ENCODE results near the gene FKBP4.
A peak's percentile ranks its signal among the peaks of the same experiment; 100 is the strongest.

Gene FKBP4

DNA sequence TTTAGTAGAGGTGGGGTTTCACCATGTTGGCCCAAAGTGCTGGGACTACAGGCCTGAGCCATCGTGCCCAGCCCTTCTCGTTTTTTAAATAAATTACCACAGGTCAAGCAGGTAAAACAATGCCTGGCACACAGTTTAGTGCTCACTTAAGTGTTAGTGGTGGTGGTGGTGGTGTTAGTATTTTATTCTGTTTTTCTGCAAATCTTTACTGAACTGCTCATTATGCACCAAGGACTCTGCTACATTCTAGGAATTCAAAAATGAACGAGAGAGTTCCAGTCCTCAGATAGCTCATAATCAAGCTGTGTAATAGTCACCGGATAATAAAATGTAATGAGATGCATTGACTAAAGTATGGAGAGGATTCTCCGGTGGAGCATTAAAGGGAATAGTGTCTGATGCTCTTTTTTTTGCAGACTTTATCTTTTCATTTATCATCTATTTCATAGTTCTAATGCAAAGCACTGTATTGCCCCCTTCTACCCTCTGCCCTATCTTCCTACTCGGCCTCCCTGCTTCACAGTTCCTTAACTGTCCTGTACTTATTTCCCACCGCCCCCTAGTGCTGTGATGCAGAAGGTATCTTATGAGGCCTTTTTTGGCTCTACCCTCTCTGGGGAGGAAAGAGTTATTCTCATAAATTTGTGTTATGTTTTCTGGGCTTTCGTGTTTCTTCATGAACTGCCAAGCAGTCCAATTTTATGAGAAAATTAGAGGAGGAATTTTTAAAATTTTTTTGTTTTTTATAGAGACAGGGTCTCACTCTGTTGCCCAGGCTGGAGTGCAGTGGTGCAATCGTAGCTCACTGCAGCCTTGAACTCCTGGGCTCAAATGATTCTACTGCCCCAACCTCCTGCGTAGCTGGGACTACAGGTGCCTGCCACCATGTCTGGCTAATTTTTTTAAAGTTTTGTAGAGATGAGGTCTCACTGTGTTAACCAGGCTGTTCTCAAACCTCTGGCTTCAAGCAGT, 18.7 kb downstream of the FKBP4 start:
- DNase-seq: peak; percentile 78

DNA sequence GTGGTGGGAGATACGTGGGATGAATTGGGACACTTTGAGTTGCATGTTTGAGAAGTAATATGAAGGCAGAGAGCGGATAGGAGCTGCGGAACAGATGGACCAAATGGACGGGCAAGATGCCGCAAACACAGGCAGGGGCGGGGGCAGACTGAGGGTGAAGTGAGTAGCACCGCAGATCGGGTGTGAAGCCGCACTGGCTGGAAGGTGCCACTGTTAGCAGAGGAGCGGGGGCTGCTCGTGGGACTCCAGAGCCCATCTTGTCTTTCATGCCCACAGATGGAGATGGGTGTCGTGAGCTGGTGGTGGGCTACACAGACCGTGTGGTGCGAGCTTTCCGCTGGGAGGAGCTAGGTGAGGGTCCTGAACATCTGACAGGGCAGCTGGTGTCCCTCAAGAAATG, 25.0 kb downstream of the FKBP4 start:
- no peak for DNase-seq

DNA sequence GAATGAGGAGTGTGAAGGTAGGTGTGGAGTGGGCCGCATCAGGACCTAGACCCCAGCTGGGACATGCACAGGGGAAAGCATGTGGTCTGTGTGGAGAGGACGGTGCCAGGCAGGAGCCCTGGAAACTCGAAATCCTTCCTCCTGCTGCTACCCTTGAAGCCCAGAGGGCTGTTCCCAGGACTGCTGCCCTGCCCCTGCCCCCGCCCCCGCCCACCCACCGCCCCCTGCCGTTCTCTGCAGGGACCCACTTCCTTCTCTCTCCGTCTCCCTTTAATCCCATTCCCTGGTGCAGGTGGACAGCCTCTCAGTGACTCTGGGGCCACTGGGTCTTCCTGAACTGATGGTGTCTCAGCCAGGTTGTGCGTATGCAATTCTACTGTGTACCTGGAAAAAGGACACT, 25.7 kb downstream of the FKBP4 start:
- DNase-seq: no peak

DNA sequence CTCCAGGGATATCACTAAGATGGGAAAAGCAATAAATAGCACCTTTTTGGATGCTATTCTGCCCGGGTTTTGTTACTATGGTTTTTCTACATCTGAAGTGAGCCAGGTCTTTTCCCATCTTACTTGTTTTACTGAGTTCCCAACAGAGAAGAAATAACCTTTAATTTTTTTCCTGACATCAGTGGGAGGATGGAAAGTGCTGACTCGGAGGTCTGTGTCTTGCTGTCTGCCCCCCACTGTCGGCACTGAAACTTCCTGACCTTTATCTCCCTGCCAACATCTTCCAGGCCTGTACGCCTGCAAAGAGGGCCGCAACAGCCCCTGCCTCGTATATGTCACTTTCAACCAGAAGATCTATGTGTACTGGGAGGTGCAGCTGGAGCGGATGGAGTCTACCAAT, 28.7 kb downstream of the FKBP4 start:
- DNase-seq: no peak

DNA sequence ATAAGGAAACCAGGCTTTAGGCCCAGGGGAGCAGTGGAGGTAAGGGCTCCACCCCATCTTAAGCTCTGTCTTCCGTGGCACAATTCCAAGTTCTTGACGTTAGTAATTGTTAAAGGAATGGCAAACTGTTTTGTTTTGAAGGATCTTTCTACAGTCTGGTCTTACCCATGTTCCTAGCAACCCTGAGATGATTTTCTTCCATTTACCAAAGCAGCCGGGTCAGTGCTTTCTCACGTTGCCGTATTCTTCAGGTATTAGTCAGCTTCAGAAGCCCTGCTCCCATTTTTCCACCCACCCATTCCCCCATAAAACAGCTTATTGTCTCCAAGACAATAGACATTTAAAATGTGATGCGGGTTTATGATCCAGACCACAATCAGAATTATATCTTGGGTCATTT, 29.8 kb downstream of the FKBP4 start:
- DNase-seq: no peak

DNA sequence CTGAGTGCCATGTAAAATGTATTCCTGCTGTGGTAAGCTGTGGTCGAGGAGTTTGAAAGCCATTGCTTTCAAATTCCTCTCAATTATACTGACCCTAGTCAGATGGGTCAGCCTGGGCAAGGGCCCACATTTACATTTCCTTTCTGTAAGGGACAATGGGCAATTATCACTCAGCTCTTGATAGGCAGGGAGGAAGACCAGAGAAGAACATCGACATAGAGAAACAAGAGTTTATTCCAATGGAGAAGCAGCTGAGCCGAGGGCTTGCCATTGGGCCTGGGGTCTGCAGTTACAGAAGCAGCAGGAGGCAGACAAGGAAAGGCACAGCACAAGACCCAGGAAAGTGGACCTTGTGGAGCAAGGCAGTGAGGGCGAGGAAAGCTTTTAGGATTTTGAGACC, 30.4 kb downstream of the FKBP4 start:
- DNase-seq: no peak

DNA sequence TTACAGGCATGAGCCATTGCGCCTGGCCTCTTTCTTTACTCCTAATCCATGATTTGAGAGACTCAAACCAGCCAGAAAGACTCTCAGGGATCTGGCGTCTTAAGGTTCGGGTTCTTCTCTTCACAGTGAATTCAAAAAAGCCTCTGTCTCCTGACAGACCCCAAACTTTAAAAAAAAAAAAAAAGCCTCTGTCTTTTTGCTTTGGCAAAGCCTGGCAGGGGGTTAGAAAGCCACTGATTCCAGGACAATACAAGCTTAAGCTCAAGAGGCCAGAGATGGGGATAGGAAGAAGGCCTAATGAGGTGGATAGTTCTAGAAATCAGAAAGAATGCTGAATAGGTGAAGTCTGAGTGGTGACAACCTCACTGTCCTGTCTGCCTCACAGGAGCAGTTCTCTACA, 31.3 kb downstream of the FKBP4 start:
- DNase-seq: no peak

DNA sequence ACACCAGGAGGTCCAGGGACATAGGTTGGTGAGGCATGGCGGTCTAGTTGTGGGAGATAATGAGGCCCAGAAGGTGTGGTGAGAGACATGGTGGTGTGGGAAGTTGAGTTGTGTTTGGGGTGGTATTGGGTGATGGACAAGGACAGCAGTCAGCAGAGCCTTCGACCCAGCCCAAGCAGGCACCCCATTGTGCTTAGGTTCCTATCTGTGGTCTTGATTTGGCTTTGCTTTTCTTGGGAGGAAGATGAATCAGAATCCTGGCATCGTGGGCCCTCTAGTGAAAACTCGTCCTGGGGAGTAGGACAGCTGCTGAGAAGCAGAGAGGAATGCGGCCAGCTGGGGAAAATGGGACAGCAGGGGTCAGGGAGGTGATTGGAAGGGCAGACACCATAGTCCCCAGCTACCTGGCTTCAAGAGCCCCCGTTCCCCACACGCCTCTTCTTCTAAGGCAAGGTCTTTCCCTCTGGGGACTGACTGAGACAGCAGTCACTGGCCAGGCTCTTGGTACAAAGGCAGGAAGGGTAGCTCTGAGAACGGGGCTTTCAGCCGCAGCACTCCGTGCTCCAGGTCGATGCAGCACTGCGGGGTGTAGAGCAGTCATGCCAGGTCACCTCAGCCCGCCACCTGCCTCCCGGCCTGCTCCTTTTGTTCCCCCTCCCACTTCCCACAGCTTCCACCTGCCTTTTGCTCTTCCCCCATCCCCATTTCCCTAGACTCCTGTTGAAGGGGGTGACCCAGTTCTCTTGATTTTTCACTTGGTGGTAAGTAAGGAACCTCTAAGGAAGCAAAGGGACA, 32.1 kb downstream of the FKBP4 start:
- DNase-seq: no peak

DNA sequence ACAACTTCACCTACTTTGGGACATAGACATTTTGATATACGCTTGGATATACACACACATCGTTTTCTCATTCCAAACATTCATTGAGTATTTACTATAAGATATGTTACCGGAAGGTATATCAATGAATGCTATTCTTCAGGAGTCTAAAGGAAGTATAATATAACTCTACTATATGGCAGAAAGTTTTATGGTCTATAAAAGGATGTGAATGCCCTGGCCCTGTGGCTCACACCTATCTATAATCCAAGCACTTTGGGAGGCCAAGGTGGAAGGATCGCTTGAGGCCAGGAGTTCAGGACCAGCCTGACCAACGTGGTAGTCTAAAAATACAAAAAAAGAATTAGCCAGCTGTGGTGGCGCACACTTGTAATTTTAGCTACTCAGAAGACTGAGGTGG, 34.5 kb downstream of the FKBP4 start:
- no peak for DNase-seq

DNA sequence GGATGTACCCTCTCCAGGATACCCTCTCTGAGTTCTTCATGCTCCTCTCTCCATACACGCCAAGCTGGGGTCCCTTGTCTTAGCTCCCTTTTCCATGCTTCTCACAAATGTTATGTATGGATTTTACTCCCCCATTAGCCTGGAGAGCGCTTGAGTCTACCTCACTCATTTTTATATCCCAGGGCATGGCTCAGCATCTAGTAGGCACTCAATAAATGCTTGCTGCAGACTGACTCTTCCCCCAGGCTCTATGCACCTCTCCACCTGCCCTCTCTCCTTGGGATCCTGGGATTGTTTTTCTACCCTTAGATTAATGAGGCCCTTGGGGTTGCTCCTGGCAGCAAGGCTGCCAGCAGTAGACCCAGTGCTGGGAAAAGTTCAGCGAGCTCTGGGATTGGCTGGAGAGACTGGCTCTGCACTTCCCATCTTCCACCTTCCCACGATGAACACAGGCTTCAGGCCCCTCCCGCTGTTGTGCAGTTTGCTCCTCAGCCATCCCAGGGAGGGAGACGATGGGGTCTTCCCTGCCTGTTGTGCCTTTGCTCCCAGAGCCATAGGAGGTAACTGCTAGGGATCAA, 37.9 kb downstream of the FKBP4 start:
- no peak for DNase-seq

DNA sequence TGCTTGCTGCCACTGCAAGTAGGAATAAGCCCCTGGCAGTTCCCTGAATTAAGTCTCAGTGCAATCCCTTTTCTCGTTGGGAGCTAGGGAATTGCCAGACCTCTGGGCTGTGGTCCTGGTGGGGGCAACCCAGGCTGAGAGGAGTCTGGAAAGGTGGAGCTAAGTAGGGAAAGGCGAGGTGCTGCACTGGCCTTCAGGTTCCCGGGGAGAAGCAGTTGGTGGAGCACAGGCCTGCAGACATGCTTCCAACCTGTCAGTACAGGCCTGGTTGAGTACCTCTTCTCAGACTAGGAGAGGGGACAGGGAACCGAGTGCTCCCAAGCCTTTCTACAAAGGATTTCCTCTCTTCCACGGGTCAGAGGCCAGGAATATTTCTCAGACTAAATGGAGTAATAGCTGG, 38.6 kb downstream of the FKBP4 start:
- no peak for DNase-seq

DNA sequence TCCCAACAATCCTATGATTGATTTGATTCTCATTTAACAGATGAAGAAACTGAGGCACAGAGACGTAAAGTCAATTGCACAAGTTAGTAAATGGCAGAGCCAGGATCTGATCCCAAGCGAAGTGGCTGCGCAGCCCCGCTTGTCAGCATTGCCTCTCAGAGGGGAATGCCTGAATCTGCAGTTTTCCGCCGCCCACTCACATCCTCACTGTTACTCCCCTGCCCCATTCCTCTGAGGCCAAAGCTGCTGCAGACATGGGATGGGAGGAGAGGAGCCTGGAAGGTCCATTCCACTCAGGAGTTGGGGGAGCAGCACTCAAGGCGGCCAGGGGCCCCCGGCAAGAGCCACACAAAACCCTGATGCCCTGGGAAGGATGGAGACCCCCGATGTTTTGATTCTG, 39.0 kb downstream of the FKBP4 start:
- no peak for DNase-seq

DNA sequence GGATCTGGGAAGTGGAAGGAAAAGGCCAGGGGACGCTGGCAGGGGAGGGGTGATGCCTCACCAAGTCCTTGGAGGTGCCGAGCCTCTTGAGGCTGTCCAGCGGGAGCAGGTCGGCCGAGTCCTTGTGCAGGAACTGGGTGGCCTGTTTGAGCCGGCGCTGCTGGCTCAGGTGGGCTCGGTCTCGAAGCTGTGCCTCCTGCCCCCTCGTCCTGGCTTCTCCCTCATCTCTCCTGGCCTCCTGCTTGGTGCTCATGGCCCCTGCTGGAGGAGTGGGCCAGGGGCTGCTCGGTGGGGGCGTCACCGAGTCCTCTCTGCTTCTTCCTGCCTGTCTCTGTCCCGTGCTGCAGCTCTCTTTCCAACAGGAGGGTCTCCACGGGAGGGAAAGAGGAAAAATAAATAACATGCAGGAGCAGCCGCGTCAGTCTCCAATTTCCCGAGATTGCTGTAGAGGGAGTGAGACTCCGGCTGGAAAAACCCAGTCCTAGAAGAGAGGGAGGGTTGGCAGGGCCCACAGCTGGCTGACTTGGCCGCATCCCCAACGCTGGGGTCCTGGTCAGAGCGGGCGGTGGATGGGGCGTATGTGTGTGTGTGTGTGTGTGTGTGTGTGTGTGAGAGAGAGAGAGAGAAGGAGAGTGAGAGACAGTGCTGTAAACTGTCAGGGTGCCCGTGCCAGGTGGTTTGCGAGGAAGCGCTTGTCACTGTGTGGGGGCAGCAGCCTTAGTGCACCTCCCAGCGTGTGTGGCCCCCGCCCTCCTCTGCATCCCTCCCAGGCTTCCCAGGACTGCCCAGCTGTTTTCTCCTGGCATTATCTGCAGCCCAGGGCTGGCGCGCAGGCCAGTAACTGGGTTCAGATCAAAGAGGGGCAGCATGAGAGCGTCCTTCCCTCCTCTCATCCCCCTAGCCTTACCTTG, 40.1 kb downstream of the FKBP4 start, which contains the start of gene NRIP2:
Gene NRIP2 (minus strand): TSS at position 455 of the 911 bp plus-strand sequence. CDS start 52 bp downstream, at position 403.
- peak; percentile 58 for DNase-seq

DNA sequence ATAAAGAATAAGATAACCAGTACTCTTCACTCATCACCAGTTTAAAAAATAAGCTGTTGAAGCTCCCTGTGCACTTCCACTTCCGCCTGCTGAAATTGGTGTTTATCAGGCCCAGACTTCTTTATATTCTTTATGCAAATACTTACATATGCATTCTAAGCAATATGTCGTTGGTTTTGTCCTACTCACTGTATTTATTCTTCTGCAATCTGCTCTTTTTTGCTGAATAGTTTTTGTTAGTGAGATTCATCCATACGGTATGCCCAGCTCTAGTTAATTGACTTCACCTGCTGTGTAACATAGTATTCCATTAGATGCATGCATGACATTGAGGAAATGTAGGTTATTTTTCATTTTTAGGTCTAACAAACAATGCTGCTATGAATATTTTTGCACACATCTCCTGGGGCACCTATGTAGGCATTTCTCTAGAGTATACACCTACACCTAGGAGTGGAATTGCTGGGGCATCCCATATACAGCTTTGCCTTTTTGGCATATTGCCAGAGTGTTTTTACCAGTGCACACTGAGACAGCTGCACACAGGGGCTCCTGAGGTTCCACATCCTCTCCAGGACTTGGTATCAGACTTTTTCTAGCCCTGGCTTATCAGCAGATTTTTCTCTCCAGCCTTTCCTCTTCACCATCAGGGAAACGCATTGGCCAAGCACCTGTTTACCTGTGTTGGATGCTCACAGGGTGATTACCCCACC, 41.1 kb downstream of the FKBP4 start:
- DNase-seq: no peak

DNA sequence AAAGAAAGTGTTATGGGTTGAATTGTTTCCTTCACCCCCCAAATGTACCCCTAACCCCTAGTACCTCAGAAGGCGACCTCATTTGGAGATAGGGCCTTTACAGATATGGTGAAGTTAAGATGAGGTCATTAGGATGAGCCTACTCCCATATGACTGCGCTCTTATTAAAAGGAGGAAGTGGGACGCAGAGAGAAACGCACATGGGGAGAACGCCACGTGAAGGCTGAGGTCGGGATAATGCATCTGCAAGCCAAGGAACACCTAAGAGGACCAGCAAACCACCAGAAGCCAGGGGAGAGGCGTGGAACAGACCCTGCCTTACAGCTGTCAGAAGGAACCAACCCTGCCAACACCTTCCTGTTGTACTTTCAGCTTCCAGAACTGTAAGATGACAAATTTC, 41.8 kb downstream of the FKBP4 start:
- no peak for DNase-seq

DNA sequence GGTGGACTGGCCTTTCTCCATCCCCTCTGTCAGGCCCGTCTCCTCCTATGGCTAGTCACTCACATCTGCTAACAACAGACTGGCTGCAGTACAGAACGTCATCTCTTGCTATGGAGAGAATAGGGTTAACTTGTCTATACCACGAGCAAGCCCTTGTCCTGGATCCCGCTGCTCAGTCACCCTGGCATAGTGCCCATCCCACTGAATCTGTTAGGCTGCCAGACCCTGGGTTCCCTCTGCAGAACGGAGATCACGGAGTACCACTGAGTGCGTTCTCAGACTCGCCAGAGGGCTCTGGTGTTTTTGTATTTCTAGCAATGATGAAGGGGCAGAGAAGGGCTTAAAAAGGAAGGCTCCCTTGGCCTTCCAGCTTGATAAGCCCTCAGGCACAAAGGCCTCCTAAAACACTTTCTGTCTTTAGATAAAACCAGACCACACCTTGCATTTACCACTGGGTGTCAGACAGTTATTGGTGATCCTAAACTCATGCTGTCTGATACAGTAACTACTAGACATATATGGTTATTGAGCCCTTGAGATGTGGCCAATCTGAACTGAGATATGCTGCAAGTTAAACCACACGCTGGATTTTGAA, 46.4 kb downstream of the FKBP4 start:
- no peak for DNase-seq

DNA sequence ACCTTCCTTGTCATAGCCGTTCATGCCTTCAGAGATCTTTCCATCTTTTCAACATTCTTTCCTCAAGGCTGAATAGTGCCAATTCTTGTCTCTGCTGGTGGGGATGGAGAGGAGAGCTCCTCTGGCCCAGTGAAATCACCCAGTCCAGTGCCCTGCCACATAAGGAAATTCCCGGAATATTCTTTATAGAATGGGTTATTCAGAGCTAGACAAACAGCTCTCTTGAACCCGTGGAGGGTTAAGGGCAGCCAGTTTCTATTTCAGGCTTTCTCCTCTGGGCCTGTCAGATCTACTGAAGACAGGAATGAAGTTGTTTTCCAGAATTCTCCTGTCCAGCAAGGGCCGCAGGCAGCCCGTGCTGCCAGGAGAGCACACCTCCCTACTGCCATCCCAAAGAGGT, 48.2 kb downstream of the FKBP4 start:
- DNase-seq: no peak

DNA sequence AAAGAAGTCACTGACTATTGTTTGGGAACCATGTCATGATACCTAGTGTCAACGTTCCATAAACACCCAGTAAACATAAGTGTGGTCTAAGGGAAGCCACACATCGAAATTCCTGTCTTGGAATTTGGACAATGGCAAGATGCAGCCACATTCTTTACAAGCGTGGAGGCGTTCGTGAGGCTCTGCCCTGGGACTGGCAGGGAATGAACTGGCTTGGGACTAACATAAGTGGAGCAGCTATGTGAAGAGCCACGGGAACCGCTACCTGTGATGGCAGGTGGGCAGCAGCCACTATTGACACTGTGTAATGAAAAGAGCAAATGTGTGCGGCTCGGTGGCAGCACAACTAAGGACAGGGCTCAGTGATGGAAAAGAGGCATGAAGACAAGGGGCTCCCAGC, 50.0 kb downstream of the FKBP4 start:
- DNase-seq: peak; percentile 52

DNA sequence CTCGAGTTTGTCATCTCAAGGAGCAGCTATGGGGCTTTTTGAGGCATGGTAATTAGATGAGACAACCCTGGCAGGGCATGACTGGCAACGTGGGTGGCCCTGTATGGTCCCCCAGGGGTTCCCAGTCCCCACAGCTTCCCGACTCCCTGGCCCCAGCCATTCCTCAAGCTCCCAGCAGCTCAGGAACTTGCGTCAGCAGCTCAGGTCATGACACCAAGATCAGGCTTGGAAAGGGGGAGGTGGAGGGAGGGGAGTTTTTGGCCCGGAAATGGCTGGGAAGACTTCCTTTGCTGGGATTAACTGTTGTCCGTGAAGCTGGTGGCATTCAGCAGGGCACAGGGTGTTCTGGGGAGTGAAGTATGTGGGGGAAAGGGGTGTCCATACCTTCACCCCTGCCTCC, 50.5 kb downstream of the FKBP4 start:
- DNase-seq: peak; percentile 87

DNA sequence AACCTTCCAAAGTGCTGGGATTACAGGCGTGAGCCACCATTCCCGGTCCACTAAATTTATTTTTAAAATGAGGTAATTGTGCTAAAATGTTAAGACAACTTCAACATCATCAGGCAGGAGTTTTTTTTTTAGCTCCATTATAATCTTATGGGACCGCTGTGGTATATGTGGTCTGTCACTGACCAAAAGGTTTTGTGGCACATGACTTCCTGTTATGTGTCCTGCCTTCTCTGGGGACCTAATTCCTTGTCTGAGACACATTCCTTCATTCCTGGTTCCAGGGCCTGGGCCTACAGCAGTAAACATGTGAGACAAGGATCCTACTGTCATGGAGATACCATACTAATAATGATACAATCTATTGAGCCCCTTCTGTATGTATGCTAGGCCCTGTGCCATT, 57.2 kb downstream of the FKBP4 start:
- DNase-seq: peak; percentile 25

DNA sequence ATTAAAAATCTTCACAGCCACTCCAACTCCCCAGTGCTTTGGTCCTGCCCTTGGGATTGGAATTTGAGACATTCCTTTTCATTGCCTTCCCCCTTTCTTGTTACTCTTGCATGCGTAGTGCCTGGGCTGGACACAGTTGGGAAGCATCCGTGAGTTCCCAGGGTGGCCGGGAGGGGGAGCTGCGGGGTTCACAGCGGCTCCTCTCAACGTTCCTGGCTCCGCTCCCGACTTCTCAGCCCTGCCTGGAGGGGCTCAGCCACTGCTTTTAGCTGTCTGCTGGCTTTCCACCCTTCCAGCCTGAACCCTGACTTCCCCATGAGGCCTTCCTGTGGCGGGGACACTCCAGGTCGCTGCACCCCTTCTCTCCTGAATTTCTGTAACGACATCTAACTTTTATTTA, 58.9 kb downstream of the FKBP4 start:
- peak; percentile 85 for DNase-seq

Data from fibroblast of skin of scalp (primary cell).